BE2C (cell line): Measurements from ENCODE around the gene AKAP13.

Experiments
- DNase-seq: peaks from one replicate; pipeline ENCODE4 v3.0.0-alpha.2; 2020
- H3K27me3 ChIP-seq: fragments of 250-450 bp; sonication (Bioruptor Pico); 2 replicates; pipeline ENCODE4 v1.5.1; 2020; ENCODE audit warnings: mild to moderate bottlenecking
- H3K36me3 ChIP-seq: fragments of 250-450 bp; sonication (Bioruptor Pico); 2 replicates; pipeline ENCODE4 v1.5.1; 2020; ENCODE audit warnings: mild to moderate bottlenecking
- H3K4me1 ChIP-seq: fragments of 250-450 bp; sonication (Bioruptor Pico); 2 replicates; pipeline ENCODE4 v1.5.1; 2020
- H3K4me3 ChIP-seq: 2 replicates; pipeline ENCODE4 v1.5.1; 2011; ENCODE audit warnings: low read depth, low read length
- H3K9me3 ChIP-seq: fragments of 250-450 bp; sonication (Bioruptor Pico); 2 replicates; pipeline ENCODE4 v1.5.1; 2020
- TF ChIP-seq, protein P1 (sequence below): IDR thresholded peaks from 2 replicates; pipeline ENCODE4 v1.5.1; 2012; ENCODE audit warnings: mild to moderate bottlenecking, low read depth, low read length

Gene AKAP13

DNA sequence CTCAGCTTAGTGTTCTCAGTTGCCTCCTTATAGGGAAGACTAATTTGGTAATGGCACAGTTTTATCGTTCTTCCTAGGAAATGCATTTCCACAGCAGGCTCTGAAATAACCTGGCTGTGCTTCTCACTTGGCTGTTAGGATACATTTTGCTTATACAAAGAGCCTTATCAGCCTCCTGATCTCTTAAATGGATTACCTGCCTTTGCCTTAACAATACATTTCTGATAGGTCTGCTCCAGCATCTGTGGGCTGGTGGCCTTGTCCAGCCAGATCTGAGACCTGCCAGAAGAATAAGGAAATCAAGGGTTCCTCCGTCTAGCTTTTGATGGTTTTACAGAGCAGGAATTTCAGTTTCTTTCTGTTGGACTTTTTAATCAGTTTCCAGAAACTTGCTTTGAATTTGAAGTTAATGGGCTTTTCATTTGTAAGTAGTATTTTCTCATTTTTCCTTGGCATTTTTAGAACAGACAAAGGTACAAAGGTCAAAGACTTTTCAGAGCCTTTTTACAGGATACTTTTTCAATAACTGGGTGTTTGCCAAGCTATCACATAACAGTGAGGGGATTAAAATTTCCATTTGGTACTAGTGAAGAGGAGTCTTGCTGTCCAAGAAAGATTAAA lies 116.3 kb downstream of the AKAP13 start:
- TF ChIP-seq, protein P1, sequence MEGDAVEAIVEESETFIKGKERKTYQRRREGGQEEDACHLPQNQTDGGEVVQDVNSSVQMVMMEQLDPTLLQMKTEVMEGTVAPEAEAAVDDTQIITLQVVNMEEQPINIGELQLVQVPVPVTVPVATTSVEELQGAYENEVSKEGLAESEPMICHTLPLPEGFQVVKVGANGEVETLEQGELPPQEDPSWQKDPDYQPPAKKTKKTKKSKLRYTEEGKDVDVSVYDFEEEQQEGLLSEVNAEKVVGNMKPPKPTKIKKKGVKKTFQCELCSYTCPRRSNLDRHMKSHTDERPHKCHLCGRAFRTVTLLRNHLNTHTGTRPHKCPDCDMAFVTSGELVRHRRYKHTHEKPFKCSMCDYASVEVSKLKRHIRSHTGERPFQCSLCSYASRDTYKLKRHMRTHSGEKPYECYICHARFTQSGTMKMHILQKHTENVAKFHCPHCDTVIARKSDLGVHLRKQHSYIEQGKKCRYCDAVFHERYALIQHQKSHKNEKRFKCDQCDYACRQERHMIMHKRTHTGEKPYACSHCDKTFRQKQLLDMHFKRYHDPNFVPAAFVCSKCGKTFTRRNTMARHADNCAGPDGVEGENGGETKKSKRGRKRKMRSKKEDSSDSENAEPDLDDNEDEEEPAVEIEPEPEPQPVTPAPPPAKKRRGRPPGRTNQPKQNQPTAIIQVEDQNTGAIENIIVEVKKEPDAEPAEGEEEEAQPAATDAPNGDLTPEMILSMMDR: no peak
- DNase-seq: peak; percentile 41
- no peaks in the 10 kb centered on the region for H3K36me3 ChIP-seq
- no peaks in the 10 kb centered on the region for H3K9me3 ChIP-seq
- peak overlapping the region; percentile 34 for H3K4me3 ChIP-seq
- peaks cover 64% of the 10 kb centered on the region for H3K4me1 ChIP-seq
- no peaks in the 10 kb centered on the region for H3K27me3 ChIP-seq

DNA sequence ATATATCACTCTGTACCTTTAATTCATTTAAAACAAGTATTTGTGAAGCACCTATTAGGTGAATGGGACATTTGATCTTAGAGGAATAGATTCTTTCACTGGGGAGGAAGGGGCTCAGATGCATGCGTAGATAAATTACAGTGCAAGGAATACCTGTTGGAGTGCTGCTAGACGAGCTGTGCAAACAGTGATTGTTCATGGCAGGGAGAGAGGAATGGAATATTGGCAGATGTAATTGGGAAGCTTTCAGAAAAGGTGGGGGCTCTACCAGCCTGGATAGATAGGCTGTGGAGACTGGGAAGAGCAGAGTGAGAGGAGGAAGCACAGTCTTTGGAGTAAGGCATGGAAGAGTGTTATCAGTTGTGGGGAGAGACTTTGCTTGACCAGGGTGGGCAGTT lies 116.8 kb downstream of the AKAP13 start:
- no peaks in the 10 kb centered on the region for H3K9me3 ChIP-seq
- DNase-seq: no peak
- TF ChIP-seq, protein P1: no peak
- no peaks in the 10 kb centered on the region for H3K27me3 ChIP-seq
- peaks cover 67% of the 10 kb centered on the region for H3K4me1 ChIP-seq
- H3K36me3 ChIP-seq: no peaks in the 10 kb centered on the region
- H3K4me3 ChIP-seq: peak overlapping the region; percentile 34; the same call in 1 of the 2 replicates

DNA sequence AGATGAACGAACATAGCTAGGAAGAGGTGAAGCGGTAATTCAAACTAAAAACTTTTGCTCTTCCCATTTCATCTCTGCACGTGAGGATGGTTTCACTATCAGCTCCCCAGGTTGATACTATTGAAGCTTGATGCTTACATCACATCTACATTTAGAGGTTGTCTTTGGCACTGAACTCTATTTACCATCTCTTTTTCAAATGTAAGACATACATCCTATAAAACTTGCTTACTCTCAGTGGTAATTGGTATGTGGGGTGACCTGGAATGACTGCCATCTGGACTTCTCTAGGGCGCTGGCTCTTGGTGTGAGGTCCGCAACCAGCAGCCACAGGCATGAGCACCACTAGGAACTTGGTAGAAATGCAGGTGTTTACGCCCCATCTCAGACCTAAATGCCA lies 118.1 kb downstream of the AKAP13 start:
- Histone ChIP-seq H3K27me3 (no peaks in the 10 kb centered on the region), H3K4me1 (peaks cover 65% of the 10 kb centered on the region), H3K4me3 (no peak overlapping the region), H3K9me3 (no peaks in the 10 kb centered on the region), H3K36me3 (no peaks in the 10 kb centered on the region)
- no peak for DNase-seq
- TF ChIP-seq, protein P1: no peak

DNA sequence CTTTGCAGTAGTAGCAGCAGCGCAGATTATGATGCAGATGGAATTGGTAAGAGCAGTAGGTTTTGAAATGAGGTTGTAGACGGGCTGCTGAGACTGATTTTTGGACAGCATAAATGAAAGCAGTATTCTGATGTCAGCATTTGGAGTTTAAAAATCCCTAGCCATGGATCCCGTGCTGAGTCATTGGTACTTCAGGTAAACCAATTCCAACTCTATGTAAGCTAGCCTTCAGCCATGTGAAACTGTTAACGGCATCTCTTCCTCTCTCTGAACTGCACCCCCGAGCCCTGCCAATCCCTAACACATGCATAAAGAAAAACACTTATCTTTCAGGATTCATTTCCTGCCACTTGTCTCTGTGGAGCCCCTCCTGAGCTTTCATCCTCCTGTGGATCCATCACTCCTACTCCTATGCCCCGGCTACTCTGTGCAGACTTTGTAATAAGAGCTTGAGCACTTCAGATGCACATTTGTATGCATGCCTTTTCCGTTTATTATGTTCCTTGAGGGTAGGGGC lies 119.0 kb downstream of the AKAP13 start:
- Histone ChIP-seq H3K4me3 (no peak overlapping the region), H3K9me3 (no peaks in the 10 kb centered on the region), H3K27me3 (no peaks in the 10 kb centered on the region), H3K36me3 (no peaks in the 10 kb centered on the region), H3K4me1 (peaks cover 64% of the 10 kb centered on the region)
- TF ChIP-seq, protein P1: no peak
- no peak for DNase-seq

DNA sequence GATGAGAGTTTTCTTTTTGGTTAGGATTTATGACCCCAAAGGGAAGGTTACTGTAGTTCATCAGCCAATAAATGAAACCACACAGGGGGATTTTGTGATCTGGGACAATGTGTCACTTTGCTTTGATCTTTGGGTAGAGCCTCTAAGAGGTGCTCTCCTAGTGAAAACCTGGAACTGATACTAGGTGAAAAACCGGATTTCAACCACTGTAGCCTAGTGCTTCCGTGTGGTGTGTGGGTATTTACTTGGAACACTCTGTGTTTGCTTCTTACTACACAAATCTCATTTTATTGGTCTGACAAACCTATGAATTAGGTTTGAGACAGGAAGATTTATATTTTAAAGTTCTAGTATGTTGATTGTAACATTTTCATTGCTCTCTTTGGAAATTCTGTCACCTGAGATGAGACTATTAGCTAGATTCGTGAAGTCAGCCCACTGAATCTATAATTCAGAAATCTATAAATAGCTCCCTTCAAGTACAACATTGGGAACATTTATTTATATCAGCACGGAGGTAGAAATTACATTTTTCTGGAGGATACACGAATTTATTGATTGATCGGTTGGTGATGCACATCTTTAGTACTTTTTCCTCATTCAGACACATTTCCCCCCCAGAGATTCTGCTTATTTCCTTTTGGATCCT lies 119.8 kb downstream of the AKAP13 start:
- Histone ChIP-seq H3K4me1 (peaks cover 66% of the 10 kb centered on the region), H3K27me3 (no peaks in the 10 kb centered on the region), H3K9me3 (no peaks in the 10 kb centered on the region), H3K4me3 (no peak overlapping the region), H3K36me3 (no peaks in the 10 kb centered on the region)
- TF ChIP-seq, protein P1: no peak
- no peak for DNase-seq

DNA sequence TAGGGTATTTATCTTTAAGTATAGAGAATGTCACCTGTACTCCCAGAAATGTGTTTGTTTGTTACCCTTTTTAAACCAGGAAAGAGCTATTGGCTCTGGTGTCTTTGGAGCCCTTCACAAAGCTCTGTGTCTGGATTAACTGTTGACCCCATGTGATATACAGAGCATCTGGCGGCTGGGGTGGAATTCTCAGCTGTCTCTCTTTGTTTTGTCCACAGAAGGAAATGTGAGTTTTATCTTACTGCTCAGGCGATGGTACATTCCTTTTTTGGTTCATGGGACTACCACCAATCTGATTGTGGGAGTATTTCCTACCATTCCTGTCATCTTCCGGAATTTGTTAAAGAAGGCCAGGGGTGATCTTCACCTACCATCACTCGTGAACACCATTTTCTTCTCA lies 120.3 kb downstream of the AKAP13 start:
- Histone ChIP-seq H3K36me3 (no peaks in the 10 kb centered on the region), H3K27me3 (no peaks in the 10 kb centered on the region), H3K9me3 (no peaks in the 10 kb centered on the region), H3K4me3 (no peak overlapping the region), H3K4me1 (peaks cover 67% of the 10 kb centered on the region)
- TF ChIP-seq, protein P1: no peak
- DNase-seq: peak; percentile 35
